Measurements from ENCODE around the gene UGT2B7. TPM values are rescaled to one million over a fixed set of nuclear protein-coding genes. Genes with fewer than 3 reads are reported as not detected.

UGT2B7 gene
- total RNA-seq, 4 donors from 2014 or later, result not detected

- no peaks in the 10 kb centered on the region for H3K4me1 ChIP-seq
- no peaks in the 10 kb centered on the region for H3K9me3 ChIP-seq
- no peak overlapping the region for H3K27ac ChIP-seq (replicated peaks in 1 of 4)
- WGBS, result 67% methylated on average over 2 of the region's 2 CpGs
- DNase-seq (ENCODE audit: extremely low spot score), result no peak
- no peaks in the 10 kb centered on the region for H3K36me3 ChIP-seq
- intact Hi-C loops (cut with DNase I), result no loop called here
- H3K27me3 ChIP-seq, result no peaks in the 10 kb centered on the region
- H3K4me3 ChIP-seq, result no peak overlapping the region
- no peak for TF ChIP-seq EP300 (IDR thresholded peaks at IDR 0.05)
- no peak for TF ChIP-seq POLR2AphosphoS5 (IDR thresholded peaks at IDR 0.05)
- TF ChIP-seq POLR2A (IDR thresholded peaks at IDR 0.05; ENCODE audit: low read depth), result no peak
Observed at GRCh38 chr4:69115851-69116213, 19.6 kb downstream of the UGT2B7 start.

- H3K27ac ChIP-seq (replicated peaks in 1 of 4), result no peak overlapping the region
- no peaks in the 10 kb centered on the region for H3K4me1 ChIP-seq
- no peak overlapping the region for H3K4me3 ChIP-seq
- TF ChIP-seq POLR2AphosphoS5 (IDR thresholded peaks at IDR 0.05), result no peak
- TF ChIP-seq CTCF (IDR thresholded peaks at IDR 0.05), result no peak
- no peak for TF ChIP-seq EP300 (IDR thresholded peaks at IDR 0.05)
- no peak for TF ChIP-seq POLR2A (IDR thresholded peaks at IDR 0.05; ENCODE audit: low read depth)
- no peak for DNase-seq (ENCODE audit: extremely low spot score)
- 90% methylated on average over 10 of the region's 10 CpGs for WGBS
- intact Hi-C loops (cut with DNase I), result no loop called here
- H3K27me3 ChIP-seq, result no peaks in the 10 kb centered on the region
- H3K36me3 ChIP-seq, result no peaks in the 10 kb centered on the region
- no peaks in the 10 kb centered on the region for H3K9me3 ChIP-seq
Observed at GRCh38 chr4:69116645-69117321, 20.5 kb downstream of the UGT2B7 start.

GRCh38 chr4:69120870-69121269 lies 24.6 kb downstream of the UGT2B7 start:
- Histone ChIP-seq H3K4me1 (no peaks in the 10 kb centered on the region), H3K4me3 (no peak overlapping the region), H3K36me3 (no peaks in the 10 kb centered on the region), H3K9me3 (no peaks in the 10 kb centered on the region), H3K27me3 (no peaks in the 10 kb centered on the region), H3K27ac (replicated peaks in 1 of 4) (no peak overlapping the region)
- TF ChIP-seq EP300 (IDR thresholded peaks at IDR 0.05) (no peak), CTCF (IDR thresholded peaks at IDR 0.05) (no peak), POLR2AphosphoS5 (IDR thresholded peaks at IDR 0.05) (no peak), POLR2A (IDR thresholded peaks at IDR 0.05; ENCODE audit: low read depth) (no peak)
- DNase-seq (ENCODE audit: extremely low spot score), result no peak
- WGBS, result 58% methylated on average over 2 of the region's 2 CpGs
- intact Hi-C loops (cut with DNase I), result loop anchor here (10.0 kb wide), 1 partner anchor 236 kb away; no protein-coding TSS in a partner anchor

GRCh38 chr4:69122476-69122875 lies 26.2 kb downstream of the UGT2B7 start:
- no peak for TF ChIP-seq CTCF (IDR thresholded peaks at IDR 0.05)
- no peak for TF ChIP-seq EP300 (IDR thresholded peaks at IDR 0.05)
- TF ChIP-seq POLR2A (IDR thresholded peaks at IDR 0.05; ENCODE audit: low read depth), result no peak
- no peak for TF ChIP-seq POLR2AphosphoS5 (IDR thresholded peaks at IDR 0.05)
- Histone ChIP-seq H3K9me3 (no peaks in the 10 kb centered on the region), H3K4me3 (no peak overlapping the region), H3K4me1 (no peaks in the 10 kb centered on the region), H3K27me3 (no peaks in the 10 kb centered on the region), H3K27ac (replicated peaks in 1 of 4) (no peak overlapping the region), H3K36me3 (no peaks in the 10 kb centered on the region)
- WGBS, result 53% methylated on average over 3 of the region's 3 CpGs
- DNase-seq (ENCODE audit: extremely low spot score), result no peak
- intact Hi-C loops (cut with DNase I), result loop anchor here (10.0 kb wide), 1 partner anchor 238 kb away; no protein-coding TSS in a partner anchor

GRCh38 chr4:69124941-69125340 lies 28.7 kb downstream of the UGT2B7 start:
- no peak for DNase-seq (ENCODE audit: extremely low spot score)
- no peaks in the 10 kb centered on the region for H3K27me3 ChIP-seq
- no peaks in the 10 kb centered on the region for H3K9me3 ChIP-seq
- H3K4me3 ChIP-seq, result no peak overlapping the region
- TF ChIP-seq EP300 (IDR thresholded peaks at IDR 0.05), result no peak
- TF ChIP-seq POLR2A (IDR thresholded peaks at IDR 0.05; ENCODE audit: low read depth), result no peak
- no peak for TF ChIP-seq CTCF (IDR thresholded peaks at IDR 0.05)
- no peak for TF ChIP-seq POLR2AphosphoS5 (IDR thresholded peaks at IDR 0.05)
- H3K27ac ChIP-seq (replicated peaks in 1 of 4), result no peak overlapping the region
- 100% methylated on average over 1 of the region's 1 CpG for WGBS
- intact Hi-C loops (cut with DNase I), result loop anchor here (10.0 kb wide), 1 partner anchor 240 kb away; no protein-coding TSS in a partner anchor
- H3K36me3 ChIP-seq, result no peaks in the 10 kb centered on the region
- no peaks in the 10 kb centered on the region for H3K4me1 ChIP-seq

All from esophagus muscularis mucosa (tissue), 4 donors.